Cardiac muscle cell (in vitro differentiated cells and primary cell): ENCODE results near the gene OBP2B. TPM values are rescaled to one million over a fixed set of nuclear protein-coding genes. Genes with fewer than 3 reads are reported as not detected.
"Not testable (repeated sequence)": the region's sequence is repeated elsewhere in the genome, so short reads cannot be mapped to it uniquely, and the experiment has no call there.

Experiments used
- DNase-seq, 2 donors: peaks; one replicate each; pipeline versions ENCODE4 v3.0.0 to v3.0.0-alpha.2; 2010 to 2017; ENCODE audit warnings: low read depth in 1 of 2, low spot score in 1 of 2
- H3K27ac ChIP-seq: fragments of 200-600 bp; sonication (generic); 2 replicates; pipeline ENCODE4 v1.5.1; 2016
- H3K27me3 ChIP-seq: fragments of 200-600 bp; sonication (generic); 2 replicates; pipeline ENCODE4 v1.6.0; 2016; ENCODE audit warnings: control low read depth
- H3K36me3 ChIP-seq: fragments of 200-600 bp; sonication (generic); 2 replicates; pipeline ENCODE4 v1.5.1; 2016; ENCODE audit warnings: control low read depth
- H3K4me1 ChIP-seq: fragments of 200-600 bp; sonication (generic); 2 replicates; pipeline ENCODE4 v1.8.1; 2017; ENCODE audit warnings: low read depth, mild to moderate bottlenecking, mixed run types
- H3K4me3 ChIP-seq: fragments of 200-600 bp; sonication (generic); 2 replicates; pipeline ENCODE4 v1.5.1; 2016; ENCODE audit warnings: mild to moderate bottlenecking
- H3K9me3 ChIP-seq: fragments of 200-600 bp; sonication (generic); 2 replicates; pipeline ENCODE4 v1.5.1; 2017; ENCODE audit warnings: low read depth, mild to moderate bottlenecking, control low read depth
- polyA plus RNA-seq: library from polyadenylated mRNA; unstranded; fragments of >200 nt; fragmentation: Nextera tagmentation; extraction: Ambion mirVana; gene quantifications from 2 replicates; pipeline ENCODE4 v1.2.1, GENCODE V29; 2016
- total RNA-seq: library from RNA; depleted of rRNA; stranded (reverse); fragments of >200 nt; gene quantifications from 2 replicates; pipeline ENCODE4 v1.2.3, GENCODE V29; 2016
- TF ChIP-seq, protein P1 (sequence below): IDR thresholded peaks from 2 replicates; pipeline ENCODE4 v1.5.1; 2012; ENCODE audit warnings: low read depth, mild to moderate bottlenecking, low read length

OBP2B gene
- total and polyA plus RNA-seq, 2 experiments from 2014 or later = 0.35 TPM; not detected in 1

DNA sequence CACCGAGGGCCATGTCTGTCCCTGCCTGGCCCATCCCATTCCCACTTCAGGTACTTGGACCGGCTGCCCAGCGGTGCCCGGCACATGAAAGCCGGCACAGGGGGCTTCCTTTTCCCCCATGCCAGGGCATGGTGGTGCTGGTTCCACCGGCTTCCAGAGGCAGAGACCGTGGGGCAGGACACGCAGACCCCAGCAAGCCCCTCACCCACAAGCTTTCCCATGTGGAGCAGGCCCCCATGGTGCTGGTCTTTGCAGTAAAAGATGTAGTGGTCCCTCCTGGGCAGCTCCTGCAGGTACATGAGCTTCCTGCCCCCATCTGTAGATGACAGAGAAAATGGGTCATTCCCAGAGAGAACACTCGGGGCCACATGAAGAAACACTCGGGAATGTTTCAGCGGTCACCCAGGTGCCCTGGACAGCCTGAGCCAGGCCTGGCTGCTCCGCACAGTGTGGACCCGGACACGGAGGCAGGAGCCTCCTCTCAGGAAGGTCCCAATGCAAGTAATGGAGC is 2.0 kb downstream of the OBP2B start:
- H3K4me3 ChIP-seq = no peak overlapping the region
- peaks cover 35% of the 10 kb centered on the region for H3K27me3 ChIP-seq
- TF ChIP-seq, protein P1, sequence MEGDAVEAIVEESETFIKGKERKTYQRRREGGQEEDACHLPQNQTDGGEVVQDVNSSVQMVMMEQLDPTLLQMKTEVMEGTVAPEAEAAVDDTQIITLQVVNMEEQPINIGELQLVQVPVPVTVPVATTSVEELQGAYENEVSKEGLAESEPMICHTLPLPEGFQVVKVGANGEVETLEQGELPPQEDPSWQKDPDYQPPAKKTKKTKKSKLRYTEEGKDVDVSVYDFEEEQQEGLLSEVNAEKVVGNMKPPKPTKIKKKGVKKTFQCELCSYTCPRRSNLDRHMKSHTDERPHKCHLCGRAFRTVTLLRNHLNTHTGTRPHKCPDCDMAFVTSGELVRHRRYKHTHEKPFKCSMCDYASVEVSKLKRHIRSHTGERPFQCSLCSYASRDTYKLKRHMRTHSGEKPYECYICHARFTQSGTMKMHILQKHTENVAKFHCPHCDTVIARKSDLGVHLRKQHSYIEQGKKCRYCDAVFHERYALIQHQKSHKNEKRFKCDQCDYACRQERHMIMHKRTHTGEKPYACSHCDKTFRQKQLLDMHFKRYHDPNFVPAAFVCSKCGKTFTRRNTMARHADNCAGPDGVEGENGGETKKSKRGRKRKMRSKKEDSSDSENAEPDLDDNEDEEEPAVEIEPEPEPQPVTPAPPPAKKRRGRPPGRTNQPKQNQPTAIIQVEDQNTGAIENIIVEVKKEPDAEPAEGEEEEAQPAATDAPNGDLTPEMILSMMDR = no peak
- DNase-seq = no peak
- H3K36me3 ChIP-seq = no peaks in the 10 kb centered on the region
- H3K4me1 ChIP-seq = no peaks in the 10 kb centered on the region
- H3K9me3 ChIP-seq = no peaks in the 10 kb centered on the region
- H3K27ac ChIP-seq = no peak overlapping the region

DNA sequence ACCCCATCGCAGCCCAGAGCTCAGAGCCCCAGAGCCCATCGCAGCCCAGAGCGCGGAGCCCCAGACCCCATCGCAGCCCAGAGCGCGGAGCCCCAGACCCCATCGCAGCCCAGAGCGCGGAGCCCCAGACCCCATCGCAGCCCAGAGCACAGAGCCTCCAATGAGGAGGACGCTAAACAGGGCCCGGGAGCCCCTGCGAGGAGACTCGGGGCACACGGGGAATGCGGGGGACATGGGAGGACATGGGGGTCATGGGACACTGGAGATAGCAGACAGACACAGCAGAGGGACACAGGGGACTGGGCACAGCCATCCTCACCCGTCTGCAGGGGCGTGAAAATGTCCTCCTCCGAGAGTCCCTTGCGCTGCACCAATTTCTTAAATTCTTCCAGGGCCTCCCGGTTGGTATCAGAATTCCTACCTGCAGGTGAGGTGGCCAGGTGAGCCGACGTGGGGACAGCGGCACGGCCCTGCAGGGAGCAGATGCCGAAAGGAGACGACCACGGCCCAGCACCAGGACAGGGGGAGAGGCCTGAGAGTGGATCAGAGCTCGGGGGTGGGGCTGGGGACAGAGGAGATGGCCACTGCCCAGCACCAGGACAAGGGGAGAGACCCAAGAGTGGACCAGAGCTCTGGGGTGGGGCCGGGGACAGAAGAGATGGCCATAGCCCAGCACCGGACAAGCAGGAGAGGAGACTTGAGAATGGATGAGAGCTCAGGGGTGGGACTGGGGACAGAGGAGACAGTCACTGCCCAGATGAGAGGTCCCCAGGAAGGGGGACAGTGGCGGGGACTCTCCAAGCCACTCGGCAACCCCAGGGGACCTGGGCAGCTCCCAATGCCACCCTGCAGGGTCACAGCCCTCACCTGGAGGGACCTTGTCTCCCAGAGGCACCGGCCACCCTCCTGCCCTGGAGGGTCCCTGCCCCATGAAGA is 2.8 kb downstream of the OBP2B start:
- DNase-seq = no peak
- Histone ChIP-seq H3K36me3 (no peaks in the 10 kb centered on the region), H3K27ac (no peak overlapping the region), H3K27me3 (peaks cover 42% of the 10 kb centered on the region), H3K4me1 (no peaks in the 10 kb centered on the region), H3K4me3 (no peak overlapping the region), H3K9me3 (no peaks in the 10 kb centered on the region)
- TF ChIP-seq, protein P1 = no peak

DNA sequence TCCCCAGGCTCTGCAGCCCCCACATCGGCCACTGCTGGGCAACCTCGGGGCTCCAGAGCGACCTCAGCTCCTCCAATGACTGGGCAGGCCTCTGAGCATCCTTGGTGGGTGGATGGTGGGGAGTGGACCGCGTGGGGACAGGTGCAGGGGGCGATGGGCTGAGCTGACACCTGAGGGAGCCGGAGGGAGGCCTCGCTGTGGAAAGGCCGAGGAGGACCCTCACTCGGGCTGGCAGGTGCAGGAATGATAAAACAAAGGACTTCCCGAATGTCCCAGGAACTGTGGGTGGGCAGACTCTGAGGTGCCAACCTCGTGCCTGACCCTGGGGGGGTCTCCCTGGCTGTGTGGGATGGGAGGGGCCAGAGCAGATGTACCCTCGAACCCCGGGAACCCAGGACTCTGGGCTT is 3.6 kb downstream of the OBP2B start:
- H3K4me1 ChIP-seq = not testable (repeated sequence)

GRCh38 chr9:133204993-133205336 is 4.1 kb downstream of the OBP2B start:
- TF ChIP-seq, protein P1 = no peak
- Histone ChIP-seq H3K36me3 (no peaks in the 10 kb centered on the region), H3K4me3 (no peak overlapping the region), H3K4me1 (no peaks in the 10 kb centered on the region), H3K9me3 (no peaks in the 10 kb centered on the region), H3K27me3 (peaks cover 37% of the 10 kb centered on the region), H3K27ac (no peak overlapping the region)
- no peak for DNase-seq

More for the DNA sequence above, 3.6 kb downstream of the OBP2B start:
- H3K27me3 ChIP-seq = peaks cover 41% of the 10 kb centered on the region
- DNase-seq, H3K36me3 ChIP-seq, H3K9me3 ChIP-seq, H3K4me3 ChIP-seq, H3K27ac ChIP-seq: not testable (repeated sequence)

GRCh38 chr9:133204335-133204992 is 4.6 kb downstream of the OBP2B start:
- Histone ChIP-seq H3K9me3 (no peaks in the 10 kb centered on the region), H3K27ac (no peak overlapping the region), H3K4me1 (no peaks in the 10 kb centered on the region), H3K27me3 (peaks cover 34% of the 10 kb centered on the region), H3K36me3 (no peaks in the 10 kb centered on the region), H3K4me3 (no peak overlapping the region)
- DNase-seq = no peak
- TF ChIP-seq, protein P1 = no peak

DNA sequence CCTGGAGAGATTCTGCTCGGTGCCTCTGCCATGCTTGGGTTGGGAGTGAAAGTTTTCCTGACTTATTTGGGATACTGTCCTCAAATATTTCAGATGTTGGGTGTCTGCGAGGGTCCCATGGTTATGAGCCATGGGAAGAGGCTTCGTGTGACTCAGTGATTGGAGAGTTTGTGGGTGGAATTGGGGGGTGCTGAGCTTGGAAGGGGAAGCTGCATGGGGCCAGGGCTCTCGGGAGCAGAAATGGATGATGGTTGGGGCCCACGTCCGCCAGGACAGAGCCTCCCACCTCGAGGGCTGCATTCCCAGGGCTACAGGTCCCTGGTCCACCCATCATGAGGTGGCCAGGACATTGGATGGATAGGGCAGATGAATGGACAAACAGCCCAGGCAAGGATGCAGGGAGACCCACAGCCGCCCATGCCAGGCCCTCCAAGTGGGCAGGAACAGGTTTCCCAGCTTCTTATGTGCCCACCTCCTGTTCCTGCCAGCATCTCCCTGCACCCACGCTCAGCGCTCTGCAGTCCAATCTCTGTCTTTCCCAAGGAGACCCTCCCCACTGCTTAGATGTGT is 5.5 kb downstream of the OBP2B start:
- H3K27ac ChIP-seq = no peak overlapping the region
- TF ChIP-seq, protein P1 = no peak
- DNase-seq = no peak
- H3K27me3 ChIP-seq = peaks cover 34% of the 10 kb centered on the region
- no peaks in the 10 kb centered on the region for H3K9me3 ChIP-seq
- H3K4me1 ChIP-seq = no peaks in the 10 kb centered on the region
- no peak overlapping the region for H3K4me3 ChIP-seq
- no peaks in the 10 kb centered on the region for H3K36me3 ChIP-seq
